Neural cell (in vitro differentiated cells): ENCODE data around the gene INO80D. TPM values are rescaled to one million over a fixed set of nuclear protein-coding genes. Genes with fewer than 3 reads are reported as not detected.

Source experiments
- H2AFZ ChIP-seq: fragments of 200-600, 300-800 bp; sonication (generic), shearing (Covaris generic); 2 replicates; pipeline ENCODE4 v1.6.0; 2014; ENCODE audit warnings: low read depth, mild to moderate bottlenecking, antibody characterized with exemption, low read length, moderate library complexity
- H3F3A ChIP-seq: fragments of 200-600 bp; shearing (Covaris generic); 2 replicates; pipeline ENCODE4 v1.6.1; 2016; ENCODE audit warnings: mild to moderate bottlenecking, moderate library complexity, mixed read lengths, antibody characterized with exemption, low read length; ENCODE audit not compliant: insufficient read depth, poor library complexity, severe bottlenecking
- H3K27ac ChIP-seq: fragments of 200-600, 300-800 bp; sonication (generic), shearing (Covaris generic); 2 replicates; pipeline ENCODE4 v1.5.1; 2014; ENCODE audit warnings: mild to moderate bottlenecking, low read length, moderate library complexity
- H3K27me3 ChIP-seq: fragments of 300-800, 200-600 bp; sonication (generic), shearing (Covaris generic); 2 replicates; pipeline ENCODE4 v1.6.0; 2014; ENCODE audit warnings: mild to moderate bottlenecking, low read depth, low read length, moderate library complexity; ENCODE audit not compliant: insufficient read depth
- H3K36me3 ChIP-seq: fragments of 300-800, 200-600 bp; sonication (generic), shearing (Covaris generic); 2 replicates; pipeline ENCODE4 v1.5.1; 2014; ENCODE audit warnings: mild to moderate bottlenecking, antibody characterized with exemption, low read length, moderate library complexity; ENCODE audit not compliant: insufficient read depth
- H3K4me2 ChIP-seq: fragments of 300-800, 200-600 bp; sonication (generic), shearing (Covaris generic); 2 replicates; pipeline ENCODE4 v1.6.0; 2014; ENCODE audit warnings: mild to moderate bottlenecking, low read length
- H3K4me3 ChIP-seq: fragments of 300-800, 200-600 bp; sonication (generic), shearing (Covaris generic); 2 replicates; pipeline ENCODE4 v1.5.1; 2014; ENCODE audit warnings: mild to moderate bottlenecking, low read length, moderate library complexity
- H3K79me2 ChIP-seq: fragments of 200-600 bp; shearing (Covaris generic); replicated peaks from 2 replicates; pipeline ENCODE4 v1.6.0; 2014; ENCODE audit warnings: mild to moderate bottlenecking, low read length, moderate library complexity; ENCODE audit not compliant: insufficient read depth
- H3K9ac ChIP-seq: fragments of 300-800, 200-600 bp; sonication (generic), shearing (Covaris generic); 2 replicates; pipeline ENCODE4 v1.6.1; 2016; ENCODE audit warnings: mild to moderate bottlenecking, low read length, mixed read lengths
- H3K9me2 ChIP-seq: fragments of 200-600 bp; shearing (Covaris generic); 2 replicates; pipeline ENCODE4 v1.6.1; 2016; ENCODE audit warnings: mild to moderate bottlenecking, low read length, mixed read lengths; ENCODE audit not compliant: insufficient read depth
- H3K9me3 ChIP-seq: fragments of 200-600, 300-800 bp; sonication (generic), shearing (Covaris generic); 2 replicates; pipeline ENCODE4 v1.6.1; 2016; ENCODE audit warnings: mild to moderate bottlenecking, mixed run types, low read length, moderate library complexity, mixed read lengths
- H4K20me1 ChIP-seq: fragments of 200-600 bp; shearing (Covaris generic); 2 replicates; pipeline ENCODE4 v1.6.1; 2016; ENCODE audit warnings: mild to moderate bottlenecking, mixed run types; ENCODE audit not compliant: insufficient read depth
- CTCF ChIP-seq: fragments of 450-650 bp; IDR thresholded peaks from 2 replicates; pipeline ENCODE4 v1.5.1; 2014; ENCODE audit warnings: antibody characterized with exemption, mild to moderate bottlenecking, moderate library complexity; ENCODE audit not compliant: poor library complexity, severe bottlenecking
- EP300 ChIP-seq: fragments of 450-650 bp; conservative IDR thresholded peaks from 2 replicates; pipeline ENCODE4 v1.6.1; 2014; ENCODE audit warnings: antibody characterized with exemption, mild to moderate bottlenecking, moderate library complexity; ENCODE audit not compliant: poor library complexity, severe bottlenecking
- EZH2 ChIP-seq: fragments of 200-600, 300-800 bp; shearing (Covaris generic), sonication (generic); IDR thresholded peaks from 2 replicates; pipeline ENCODE4 v1.6.1; 2014; ENCODE audit warnings: antibody characterized with exemption, low read length, borderline replicate concordance, mild to moderate bottlenecking; ENCODE audit not compliant: insufficient read depth, poor library complexity, severe bottlenecking
- MXI1 ChIP-seq: fragments of 450-650 bp; conservative IDR thresholded peaks from 2 replicates; pipeline ENCODE4 v1.6.1; 2014; ENCODE audit warnings: antibody characterized with exemption, mild to moderate bottlenecking; ENCODE audit not compliant: poor library complexity, severe bottlenecking
- POLR2AphosphoS5 ChIP-seq: IDR thresholded peaks from 2 replicates; pipeline ENCODE4 v1.6.1; 2012
- RAD21 ChIP-seq: fragments of 450-650 bp; conservative IDR thresholded peaks from 2 replicates; pipeline ENCODE4 v1.6.1; 2014; ENCODE audit warnings: antibody characterized with exemption, mild to moderate bottlenecking, moderate library complexity
- REST ChIP-seq: IDR thresholded peaks from 2 replicates; pipeline ENCODE4 v1.6.1; 2012; ENCODE audit warnings: borderline replicate concordance
- SMC3 ChIP-seq: fragments of 450-650 bp; conservative IDR thresholded peaks from 2 replicates; pipeline ENCODE4 v1.6.1; 2014; ENCODE audit warnings: antibody characterized with exemption, mild to moderate bottlenecking, moderate library complexity; ENCODE audit not compliant: poor library complexity
- TAF1 ChIP-seq: IDR thresholded peaks from 2 replicates; pipeline ENCODE4 v1.6.1; 2012; ENCODE audit warnings: low read depth
- polyA plus RNA-seq: library from polyadenylated mRNA; depleted of rRNA; stranded (reverse); fragments of >200 nt; gene quantifications from 2 replicates; pipeline ENCODE4 v1.2.3, GENCODE V29; 2014

INO80D gene
- polyA plus RNA-seq, 1 donor from 2014 or later, result 8.7 TPM

DNA sequence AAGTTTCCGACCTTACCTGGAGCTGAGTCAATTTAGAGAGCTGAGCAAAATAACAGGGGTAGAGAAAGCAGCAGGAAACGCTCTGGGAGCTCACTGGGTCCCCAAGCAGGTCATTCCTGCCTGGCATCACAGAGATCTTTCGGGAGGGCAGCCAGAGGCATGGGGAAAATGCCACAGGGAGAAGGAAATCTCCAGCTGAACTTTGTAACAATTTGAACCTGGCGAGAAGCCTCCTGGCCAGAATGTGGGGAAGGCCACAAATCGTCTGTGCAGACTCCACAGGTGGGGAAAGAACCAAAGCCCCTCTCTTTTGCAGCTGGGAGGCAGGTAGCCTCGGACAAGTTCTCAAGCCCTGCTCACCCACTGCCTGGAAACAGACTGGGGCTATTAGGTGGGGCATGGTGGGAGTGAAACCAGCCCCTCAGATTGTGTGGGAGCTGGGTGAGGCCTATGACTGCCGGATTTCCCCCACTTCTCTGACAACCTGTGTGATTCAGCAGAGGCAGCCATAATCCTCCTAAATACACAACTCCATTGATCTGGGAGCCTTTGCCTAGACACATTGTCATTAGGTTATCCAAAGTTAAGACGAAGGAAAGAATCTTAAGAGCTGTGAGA lies 53.9 kb downstream of the INO80D start:
- H3K9ac ChIP-seq, result no peak overlapping the region
- H3K27ac ChIP-seq, result no peak overlapping the region
- H3K4me3 ChIP-seq, result no peak overlapping the region
- H2AFZ ChIP-seq, result no peak overlapping the region
- no peaks in the 10 kb centered on the region for H3K9me3 ChIP-seq
- H3F3A ChIP-seq, result no peaks in the 10 kb centered on the region
- no peaks in the 10 kb centered on the region for H3K27me3 ChIP-seq
- no peaks in the 10 kb centered on the region for H4K20me1 ChIP-seq
- H3K4me2 ChIP-seq, result no peak overlapping the region
- H3K9me2 ChIP-seq, result no peaks in the 10 kb centered on the region
- H3K79me2 ChIP-seq, result no peaks in the 10 kb centered on the region
- no peaks in the 10 kb centered on the region for H3K36me3 ChIP-seq
- TF ChIP-seq CTCF, result no peak

DNA sequence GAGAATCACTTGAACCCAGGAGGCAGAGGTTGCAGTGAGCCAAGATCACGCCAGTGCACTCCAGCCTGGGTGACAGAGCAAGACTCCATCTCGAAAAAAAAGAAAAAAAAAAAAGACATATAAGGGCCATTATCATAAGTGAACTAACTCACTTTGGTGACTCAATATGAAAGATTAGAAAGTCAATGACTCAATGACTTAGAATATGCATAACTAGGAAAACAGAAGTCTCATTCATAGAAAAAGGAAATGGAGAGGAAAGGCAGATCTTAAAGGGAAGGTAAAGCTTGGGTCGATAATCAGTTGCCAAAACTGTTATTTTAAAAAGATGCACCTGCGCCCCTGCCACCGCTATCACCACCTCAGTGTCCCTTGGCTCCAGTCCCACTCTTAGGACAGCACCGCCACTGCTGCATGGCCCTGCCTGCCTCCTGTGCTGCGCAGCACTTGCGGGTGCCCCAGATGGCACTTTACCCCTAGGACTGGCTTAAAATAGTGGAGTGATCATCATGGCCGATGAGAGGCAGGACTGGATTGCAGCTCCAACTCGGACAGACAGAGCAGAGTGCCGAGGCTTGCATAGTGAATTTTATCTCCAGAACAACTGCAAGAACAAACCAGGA lies 54.7 kb downstream of the INO80D start:
- Histone ChIP-seq H3K9me2 (no peaks in the 10 kb centered on the region), H3F3A (no peaks in the 10 kb centered on the region), H4K20me1 (no peaks in the 10 kb centered on the region), H3K9me3 (no peaks in the 10 kb centered on the region), H3K79me2 (no peaks in the 10 kb centered on the region), H2AFZ (no peak overlapping the region), H3K4me3 (no peak overlapping the region), H3K4me2 (no peak overlapping the region), H3K36me3 (no peaks in the 10 kb centered on the region), H3K27me3 (no peaks in the 10 kb centered on the region), H3K27ac (no peak overlapping the region), H3K9ac (no peak overlapping the region)
- no peak for TF ChIP-seq MXI1
- no peak for TF ChIP-seq EP300
- TF ChIP-seq POLR2AphosphoS5, result no peak
- no peak for TF ChIP-seq REST
- no peak for TF ChIP-seq TAF1
- no peak for TF ChIP-seq RAD21
- no peak for TF ChIP-seq SMC3
- no peak for TF ChIP-seq EZH2
- TF ChIP-seq CTCF, result no peak
